ENCODE results near the gene POLR2B. TPM values are rescaled to one million over a fixed set of nuclear protein-coding genes. Genes with fewer than 3 reads are reported as not detected.
"Not testable (repeated sequence)": the region's sequence is repeated elsewhere in the genome, so short reads cannot be mapped to it uniquely, and the experiment has no call there.

The POLR2B gene
- total RNA-seq, 1 experiment from 2014 or later, result 187 TPM

DNA sequence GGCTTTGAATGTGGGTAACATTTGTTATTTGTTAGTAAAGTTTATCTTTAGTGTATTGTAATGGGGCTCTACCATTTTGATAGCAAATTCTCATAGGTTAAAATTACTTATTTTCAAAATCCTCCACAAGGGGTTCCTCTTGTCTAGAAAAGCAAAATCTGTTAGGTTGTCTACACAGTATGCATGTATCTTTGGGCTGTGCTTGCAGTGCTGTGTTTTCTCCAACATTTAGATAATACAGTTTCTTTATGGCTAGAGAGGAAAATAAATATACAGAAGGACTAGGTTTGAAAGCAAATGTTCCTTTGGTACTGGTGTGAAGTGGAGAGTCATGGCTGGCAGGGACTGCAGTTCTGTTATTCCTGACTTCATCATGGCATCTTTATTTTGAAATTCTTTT, 40.3 kb downstream of the POLR2B start:
- Histone ChIP-seq H3K36me3 (peaks cover 86% of the 10 kb centered on the region), H3K4me1 (replicated peaks) (peaks cover 36% of the 10 kb centered on the region), H3K27me3 (replicated peaks) (no peaks in the 10 kb centered on the region), H3K27ac (no peak overlapping the region), H3K9me3 (replicated peaks) (no peaks in the 10 kb centered on the region), H3K4me3 (no peak overlapping the region)
- DNase-seq (ENCODE audit: low read depth in 1 of 2, low spot score in 2 of 2), result no peak

GRCh38 chr4:57020467-57021101, 41.9 kb downstream of the POLR2B start:
- Histone ChIP-seq H3K9me3 (replicated peaks) (no peaks in the 10 kb centered on the region), H3K36me3 (peaks cover 91% of the 10 kb centered on the region), H3K4me3 (no peak overlapping the region), H3K27me3 (replicated peaks) (no peaks in the 10 kb centered on the region), H3K4me1 (replicated peaks) (peaks cover 36% of the 10 kb centered on the region), H3K27ac (no peak overlapping the region)
- DNase-seq (ENCODE audit: low read depth in 1 of 2, low spot score in 2 of 2), result peak in 1 of 2 experiments; percentile 48

DNA sequence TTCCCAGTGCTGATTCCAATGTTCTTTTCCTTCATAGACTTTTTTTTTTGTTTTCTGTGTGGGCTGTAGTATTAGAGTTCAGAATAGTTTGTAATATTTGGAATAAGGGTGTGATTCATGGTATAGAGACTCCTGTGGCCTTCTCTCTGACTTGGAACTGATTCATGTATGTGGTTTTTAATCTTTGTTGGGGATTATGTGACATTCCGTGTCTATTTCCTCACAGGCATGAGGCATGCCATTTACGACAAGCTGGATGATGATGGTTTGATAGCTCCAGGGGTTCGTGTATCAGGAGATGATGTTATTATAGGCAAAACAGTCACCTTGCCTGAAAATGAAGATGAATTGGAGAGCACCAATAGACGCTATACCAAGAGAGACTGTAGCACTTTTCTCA, 44.4 kb downstream of the POLR2B start:
- peak overlapping the region; percentile 14 for H3K27ac ChIP-seq
- H3K36me3 ChIP-seq, result peaks cover 94% of the 10 kb centered on the region
- H3K27me3 ChIP-seq (replicated peaks), result no peaks in the 10 kb centered on the region
- H3K4me3 ChIP-seq, result no peak overlapping the region
- peak; percentile 57 to 76 for DNase-seq (ENCODE audit: low read depth in 1 of 2, low spot score in 2 of 2)
- peaks cover 36% of the 10 kb centered on the region for H3K4me1 ChIP-seq (replicated peaks)
- H3K9me3 ChIP-seq (replicated peaks), result no peaks in the 10 kb centered on the region

DNA sequence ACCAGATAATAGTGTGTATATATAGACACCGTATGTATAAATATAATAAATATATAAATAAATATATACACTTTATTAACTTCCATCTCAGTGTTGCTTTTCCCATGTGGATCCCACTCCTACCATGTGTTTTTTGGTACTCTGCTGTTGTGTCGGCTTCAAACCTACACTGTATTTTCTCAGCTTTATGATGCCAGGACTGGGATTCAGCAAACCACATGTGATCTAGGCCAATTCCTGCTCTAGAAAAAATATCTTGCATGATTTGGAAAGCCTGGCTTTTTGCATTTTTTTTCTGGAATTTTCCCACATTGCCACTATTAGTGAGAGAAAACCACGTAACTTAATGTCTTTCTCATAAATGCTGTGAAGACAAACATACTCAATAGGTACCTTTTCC, 55.8 kb downstream of the POLR2B start:
- Histone ChIP-seq H3K27me3 (replicated peaks) (no peaks in the 10 kb centered on the region), H3K9me3 (replicated peaks) (no peaks in the 10 kb centered on the region), H3K4me1 (replicated peaks) (peaks cover 12% of the 10 kb centered on the region), H3K4me3 (no peak overlapping the region), H3K36me3 (peaks cover 84% of the 10 kb centered on the region), H3K27ac (no peak overlapping the region)
- DNase-seq (ENCODE audit: low read depth in 1 of 2, low spot score in 2 of 2), result no peak

DNA sequence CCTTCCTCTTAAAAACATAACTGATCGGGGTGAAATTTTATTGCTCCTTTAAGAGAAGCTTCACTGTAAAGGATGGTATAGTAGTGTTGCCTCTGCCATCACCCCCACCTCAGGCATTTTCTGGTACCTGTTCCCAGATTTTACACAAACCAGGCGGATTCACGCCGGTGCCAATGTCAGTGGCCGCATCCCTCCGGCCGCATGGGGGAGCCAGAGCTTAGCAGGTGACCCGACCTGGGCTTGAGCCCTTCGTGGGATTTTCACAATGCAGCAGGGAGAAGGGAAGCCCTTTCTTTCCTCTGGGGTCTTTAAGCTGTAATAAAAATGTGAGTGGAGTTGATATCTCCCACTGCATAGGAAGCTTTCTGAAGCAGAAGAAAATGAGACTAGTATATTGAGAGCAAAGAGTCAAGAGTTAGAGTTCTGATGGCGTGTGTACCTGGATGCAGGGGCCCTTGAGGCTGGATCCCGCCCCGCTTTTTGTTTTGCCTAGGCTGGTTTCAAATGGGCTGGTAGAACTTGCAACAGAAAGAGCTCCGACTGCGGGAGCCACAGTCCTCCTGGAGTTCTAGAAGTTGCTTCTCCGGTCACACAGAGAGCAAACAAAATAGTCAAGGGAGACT, 59.4 kb downstream of the POLR2B start:
- H3K9me3 ChIP-seq (replicated peaks), result no peaks in the 10 kb centered on the region
- no peak overlapping the region for H3K4me3 ChIP-seq
- H3K36me3 ChIP-seq, result peaks cover 76% of the 10 kb centered on the region
- H3K27me3 ChIP-seq (replicated peaks), result no peaks in the 10 kb centered on the region
- DNase-seq (ENCODE audit: low read depth in 1 of 2, low spot score in 2 of 2), result peak; percentile 56 to 69
- H3K27ac ChIP-seq, result no peak overlapping the region
- peaks cover 9% of the 10 kb centered on the region for H3K4me1 ChIP-seq (replicated peaks)

GRCh38 chr4:57039345-57039744, 60.6 kb downstream of the POLR2B start:
- no peak overlapping the region; the same call in 1 of the 2 replicates for H3K27ac ChIP-seq

DNA sequence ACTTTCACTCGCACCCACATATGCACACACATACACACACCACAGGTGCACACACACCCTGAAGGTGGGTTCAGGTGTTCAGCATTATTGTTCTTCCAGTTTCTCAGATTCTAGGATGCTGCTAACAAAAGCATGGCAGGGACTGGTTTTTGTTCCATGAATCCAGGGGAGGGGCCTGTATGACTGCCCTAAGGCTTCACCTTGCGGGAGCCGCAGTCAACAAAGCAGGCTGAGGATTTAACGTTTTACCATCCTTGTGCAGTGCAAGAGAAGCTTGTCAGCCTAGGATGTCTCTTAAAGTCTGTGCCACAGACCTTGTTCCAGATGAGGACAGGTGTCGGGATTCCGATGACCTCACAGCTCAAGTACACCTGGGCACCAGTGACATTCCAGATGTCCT, 61.8 kb downstream of the POLR2B start:
- Histone ChIP-seq H3K4me1 (replicated peaks) (peaks cover 33% of the 10 kb centered on the region), H3K4me3 (no peak overlapping the region), H3K9me3 (replicated peaks) (no peaks in the 10 kb centered on the region), H3K27ac (no peak overlapping the region), H3K27me3 (replicated peaks) (no peaks in the 10 kb centered on the region), H3K36me3 (peaks cover 62% of the 10 kb centered on the region)
- no peak for DNase-seq (ENCODE audit: low read depth in 1 of 2, low spot score in 2 of 2)

More at GRCh38 chr4:57039345-57039744, 60.6 kb downstream of the POLR2B start:
- no peaks in the 10 kb centered on the region for H3K9me3 ChIP-seq (replicated peaks)
- peaks cover 70% of the 10 kb centered on the region for H3K36me3 ChIP-seq
- H3K4me1 ChIP-seq (replicated peaks), result peaks cover 22% of the 10 kb centered on the region
- no peaks in the 10 kb centered on the region for H3K27me3 ChIP-seq (replicated peaks)
- no peak overlapping the region for H3K4me3 ChIP-seq
- no peak for DNase-seq (ENCODE audit: low read depth in 1 of 2, low spot score in 2 of 2)

- H3K4me3 ChIP-seq, result no peak overlapping the region
- H3K27ac ChIP-seq, result no peak overlapping the region
- no peaks in the 10 kb centered on the region for H3K27me3 ChIP-seq (replicated peaks)
- no peaks in the 10 kb centered on the region for H3K9me3 ChIP-seq (replicated peaks)
- H3K4me1 ChIP-seq (replicated peaks), result peaks cover 38% of the 10 kb centered on the region
- DNase-seq (ENCODE audit: low read depth in 1 of 2, low spot score in 2 of 2), result no peak
- peaks cover 57% of the 10 kb centered on the region for H3K36me3 ChIP-seq
Measured at GRCh38 chr4:57041020-57041419, 62.3 kb downstream of the POLR2B start.

DNA sequence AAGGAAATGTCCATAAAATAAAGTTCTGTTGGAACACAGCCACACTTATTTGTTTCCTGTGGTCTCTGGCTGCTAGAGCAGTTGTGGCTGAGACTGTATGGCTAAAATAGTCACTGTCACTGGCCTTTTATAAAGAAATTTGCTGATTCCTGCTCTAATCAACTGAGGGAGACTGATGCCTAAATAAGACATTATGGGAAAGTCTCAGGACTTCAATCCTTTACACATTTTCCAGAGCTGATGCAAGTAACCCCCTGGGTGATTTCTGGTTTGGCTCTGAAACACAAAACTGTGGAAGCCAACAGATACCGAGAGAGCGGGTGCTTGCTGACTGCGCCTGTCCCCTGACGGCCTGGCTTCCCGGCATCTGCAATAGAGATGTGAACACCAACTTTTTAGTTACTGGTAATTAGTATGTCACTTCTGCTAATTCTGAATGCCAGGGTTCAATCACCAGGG, 64.0 kb downstream of the POLR2B start:
- Histone ChIP-seq H3K36me3 (peaks cover 48% of the 10 kb centered on the region), H3K4me3 (no peak overlapping the region), H3K4me1 (replicated peaks) (peaks cover 50% of the 10 kb centered on the region), H3K27me3 (replicated peaks) (no peaks in the 10 kb centered on the region), H3K27ac (no peak overlapping the region), H3K9me3 (replicated peaks) (no peaks in the 10 kb centered on the region)
- DNase-seq (ENCODE audit: low read depth in 1 of 2, low spot score in 2 of 2), result no peak

GRCh38 chr4:57043347-57044251, 64.9 kb downstream of the POLR2B start:
- Histone ChIP-seq H3K27ac (peak overlapping the region; percentile 55), H3K9me3 (replicated peaks) (no peaks in the 10 kb centered on the region), H3K36me3 (peaks cover 39% of the 10 kb centered on the region), H3K4me3 (no peak overlapping the region), H3K4me1 (replicated peaks) (peaks cover 58% of the 10 kb centered on the region), H3K27me3 (replicated peaks) (no peaks in the 10 kb centered on the region)
- peak in 1 of 2 experiments; percentile 74 for DNase-seq (ENCODE audit: low read depth in 1 of 2, low spot score in 2 of 2)

GRCh38 chr4:57044279-57044678, 65.6 kb downstream of the POLR2B start:
- Histone ChIP-seq H3K27ac (peak overlapping the region; percentile 55), H3K27me3 (replicated peaks) (no peaks in the 10 kb centered on the region), H3K9me3 (replicated peaks) (no peaks in the 10 kb centered on the region), H3K4me3 (no peak overlapping the region), H3K36me3 (peaks cover 35% of the 10 kb centered on the region), H3K4me1 (replicated peaks) (peaks cover 62% of the 10 kb centered on the region)
- DNase-seq (ENCODE audit: low read depth in 1 of 2, low spot score in 2 of 2), result no peak

DNA sequence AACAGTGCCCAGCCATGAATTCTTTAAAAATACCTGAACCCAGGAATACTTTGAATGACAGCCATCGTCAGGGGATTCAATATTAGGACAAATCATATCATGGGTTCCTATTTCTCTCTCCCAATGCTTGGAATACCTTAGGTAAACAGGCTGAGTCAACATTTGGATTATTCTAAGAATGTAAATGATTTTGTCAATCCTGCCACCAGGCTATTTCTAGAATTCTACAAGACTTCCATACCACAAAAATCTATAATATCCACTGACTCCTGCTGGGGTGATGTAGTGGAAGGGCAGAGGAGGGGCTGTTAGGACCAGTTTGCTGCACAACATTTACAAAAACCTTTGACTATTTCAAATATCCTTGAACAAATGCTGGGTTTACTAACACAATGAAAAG, 66.3 kb downstream of the POLR2B start:
- peaks cover 67% of the 10 kb centered on the region for H3K4me1 ChIP-seq (replicated peaks)
- DNase-seq (ENCODE audit: low read depth in 1 of 2, low spot score in 2 of 2), result peak in 1 of 2 experiments; percentile 76
- H3K27me3 ChIP-seq (replicated peaks), result no peaks in the 10 kb centered on the region
- peak overlapping the region; percentile 55 for H3K27ac ChIP-seq
- peaks cover 37% of the 10 kb centered on the region for H3K36me3 ChIP-seq
- no peaks in the 10 kb centered on the region for H3K9me3 ChIP-seq (replicated peaks)
- H3K4me3 ChIP-seq, result no peak overlapping the region

DNA sequence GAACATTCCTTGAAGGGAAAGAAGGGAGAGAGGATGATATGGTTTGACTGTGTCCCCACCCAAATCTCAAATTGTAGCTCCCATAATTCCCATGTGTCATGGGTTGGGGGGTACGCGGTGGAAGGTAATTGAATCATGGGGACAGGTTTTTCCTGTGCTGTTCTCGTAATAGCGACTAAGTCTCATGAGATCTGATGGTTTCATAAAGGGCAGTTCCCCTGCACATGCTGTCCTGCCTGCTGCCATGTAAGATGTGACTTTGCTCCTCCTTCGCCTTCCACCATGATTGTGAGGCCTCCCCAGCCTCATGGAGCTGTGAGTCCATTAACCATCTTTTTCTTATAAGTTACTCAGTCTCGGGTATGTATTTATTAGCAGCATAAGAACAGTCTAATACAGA, 68.3 kb downstream of the POLR2B start:
- H3K4me3 ChIP-seq; DNase-seq (ENCODE audit: low read depth in 1 of 2, low spot score in 2 of 2); H3K9me3 ChIP-seq (replicated peaks); H3K27me3 ChIP-seq (replicated peaks); H3K27ac ChIP-seq: not testable (repeated sequence)
- Histone ChIP-seq H3K4me1 (replicated peaks) (peaks cover 67% of the 10 kb centered on the region), H3K36me3 (peaks cover 36% of the 10 kb centered on the region)
